Ovary (tissue), 3 donors: Measurements from ENCODE around the gene SHD.

Source experiments
- EP300 ChIP-seq: sonication (generic); formaldehyde crosslinking; IDR thresholded peaks from one replicate; pipeline ENCODE4 v1.6.1; 2017; ENCODE audit warnings: antibody characterized with exemption
- POLR2A ChIP-seq: fragments of 450-650 bp; IDR thresholded peaks from one replicate; pipeline ENCODE4 v1.6.1; 2017; ENCODE audit warnings: antibody characterized with exemption, mild to moderate bottlenecking, moderate library complexity
- TF ChIP-seq, protein P1 (sequence below), 3 donors: fragments of 450-650 bp in 2 of 3; fragments of 200-600 bp in 1 of 3; IDR thresholded peaks; one replicate each; pipeline versions ENCODE4 v1.5.1 to v1.8.0; 2016 to 2022; ENCODE audit warnings: antibody characterized with exemption in 3 of 3, mild to moderate bottlenecking in 1 of 3
- donor health status: DM: no; HTN: no; CAD: no.

- TF ChIP-seq, protein P1, sequence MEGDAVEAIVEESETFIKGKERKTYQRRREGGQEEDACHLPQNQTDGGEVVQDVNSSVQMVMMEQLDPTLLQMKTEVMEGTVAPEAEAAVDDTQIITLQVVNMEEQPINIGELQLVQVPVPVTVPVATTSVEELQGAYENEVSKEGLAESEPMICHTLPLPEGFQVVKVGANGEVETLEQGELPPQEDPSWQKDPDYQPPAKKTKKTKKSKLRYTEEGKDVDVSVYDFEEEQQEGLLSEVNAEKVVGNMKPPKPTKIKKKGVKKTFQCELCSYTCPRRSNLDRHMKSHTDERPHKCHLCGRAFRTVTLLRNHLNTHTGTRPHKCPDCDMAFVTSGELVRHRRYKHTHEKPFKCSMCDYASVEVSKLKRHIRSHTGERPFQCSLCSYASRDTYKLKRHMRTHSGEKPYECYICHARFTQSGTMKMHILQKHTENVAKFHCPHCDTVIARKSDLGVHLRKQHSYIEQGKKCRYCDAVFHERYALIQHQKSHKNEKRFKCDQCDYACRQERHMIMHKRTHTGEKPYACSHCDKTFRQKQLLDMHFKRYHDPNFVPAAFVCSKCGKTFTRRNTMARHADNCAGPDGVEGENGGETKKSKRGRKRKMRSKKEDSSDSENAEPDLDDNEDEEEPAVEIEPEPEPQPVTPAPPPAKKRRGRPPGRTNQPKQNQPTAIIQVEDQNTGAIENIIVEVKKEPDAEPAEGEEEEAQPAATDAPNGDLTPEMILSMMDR (IDR thresholded peaks at IDR 0.05) = no peak
- TF ChIP-seq EP300 = no peak
- TF ChIP-seq POLR2A = no peak
Observed at GRCh38 chr19:4326215-4326836, 47.3 kb downstream of the SHD start.
